ENCODE data around the gene FGF21.

GRCh38 chr19:48722196-48722708 is 33.1 kb upstream of the FGF21 start:
- no peak for TF ChIP-seq CTCF (IDR thresholded peaks at IDR 0.05)
- TF ChIP-seq POLR2A (IDR thresholded peaks at IDR 0.05) = no peak
